CD4-positive, alpha-beta memory T cell (primary cell): Measurements from ENCODE around the gene ASCC3. TPM values are rescaled to one million over a fixed set of nuclear protein-coding genes. Genes with fewer than 3 reads are reported as not detected.

Experiments
- CTCF ChIA-PET: fragments of 350-600 bp; sonication (Branson Sonifier 250); formaldehyde crosslinking; loops from one replicate; lab custom pipeline; 2021; ENCODE audit warnings: inconsistent platforms; ENCODE audit not compliant: partially characterized antibody; lab: Charles Lee
- POLR2A ChIA-PET: fragments of 350-600 bp; sonication (Branson Sonifier 250); formaldehyde crosslinking; loops from one replicate; lab custom pipeline; 2021; ENCODE audit not compliant: partially characterized antibody; lab: Charles Lee
- DNase-seq, 5 donors: peaks; one replicate each; pipeline versions ENCODE4 v3.0.0 to v3.0.0-alpha.2; 2020 to 2022; ENCODE audit warnings: mixed read lengths in 1 of 5
- H3K27ac ChIP-seq: one replicate; pipeline ENCODE4 v1.7.0; 2013; ENCODE audit warnings: low read depth, low read length
- H3K27me3 ChIP-seq: 2 replicates; pipeline ENCODE4 v1.7.0; 2013; ENCODE audit warnings: mild to moderate bottlenecking, low read length, moderate library complexity; ENCODE audit not compliant: insufficient read depth
- H3K36me3 ChIP-seq: 2 replicates; pipeline ENCODE4 v1.7.0; 2013; ENCODE audit warnings: mild to moderate bottlenecking, low read length, moderate library complexity; ENCODE audit not compliant: insufficient read depth
- H3K4me1 ChIP-seq: 2 replicates; pipeline ENCODE4 v1.7.0; 2013; ENCODE audit warnings: mild to moderate bottlenecking, low read length, moderate library complexity; ENCODE audit not compliant: insufficient read depth
- H3K4me3 ChIP-seq, 2 donors: one replicate each; pipeline ENCODE4 v1.7.0; 2013; ENCODE audit warnings: low read length in 2 of 2, mild to moderate bottlenecking in 1 of 2
- H3K9me3 ChIP-seq, 2 donors: one replicate each; pipeline ENCODE4 v1.7.0; 2013; ENCODE audit warnings: low read length in 2 of 2, control low read depth in 1 of 2; ENCODE audit not compliant: control insufficient read depth in 1 of 2
- H3K27ac Mint-ChIP-seq, 7 donors: one replicate each; pipeline ENCODE4 v1.8.0; 2020 to 2021; ENCODE audit warnings: mixed read lengths in 7 of 7, mild to moderate bottlenecking in 6 of 7, inconsistent platforms in 3 of 7, moderate library complexity in 3 of 7
- H3K27me3 Mint-ChIP-seq, 2 donors: one replicate each; pipeline ENCODE4 v1.8.0; 2020 to 2021; ENCODE audit warnings: mixed read lengths in 2 of 2
- H3K36me3 Mint-ChIP-seq, 2 donors: one replicate each; pipeline ENCODE4 v1.8.0; 2020 to 2021; ENCODE audit warnings: mixed read lengths in 2 of 2, inconsistent platforms in 1 of 2, mild to moderate bottlenecking in 1 of 2
- H3K4me1 Mint-ChIP-seq, 4 donors: one replicate each; pipeline ENCODE4 v1.8.0; 2020 to 2021; ENCODE audit warnings: mixed read lengths in 4 of 4, mild to moderate bottlenecking in 1 of 4
- H3K4me3 Mint-ChIP-seq, 8 donors: one replicate each; pipeline ENCODE4 v1.8.0; 2020 to 2021; ENCODE audit warnings: mixed read lengths in 8 of 8, mild to moderate bottlenecking in 7 of 8, moderate library complexity in 6 of 8, inconsistent platforms in 3 of 8
- H3K9me3 Mint-ChIP-seq, 8 donors: one replicate each; pipeline ENCODE4 v1.8.0; 2020 to 2021; ENCODE audit warnings: mixed read lengths in 8 of 8, mild to moderate bottlenecking in 5 of 8, inconsistent platforms in 3 of 8, moderate library complexity in 1 of 8
- intact Hi-C: fragments of 100-400 bp; cut with micrococcal nuclease; formaldehyde crosslinking; loops from one replicate; pipeline ENCODE4 v1.15.1; 2023
- polyA plus RNA-seq, 2 donors: library from polyadenylated mRNA; unstranded; fragments of 300-500 nt; fragmentation: Illumina TruSeq; gene quantifications; one replicate each; pipeline ENCODE4 v1.2.3, GENCODE V29; 2021
- total RNA-seq, 2 experiments: library from RNA; stranded (reverse); gene quantifications; one replicate each; pipeline ENCODE4 v1.2.3, GENCODE V29; 2021

Gene ASCC3
- total and polyA plus RNA-seq, 4 experiments from 2014 or later: 13.0 to 57.9 (median 43.1) TPM

- Histone ChIP-seq H3K36me3 (peaks cover 7% of the 10 kb centered on the region), H3K27me3 (no peaks in the 10 kb centered on the region), H3K4me3 (no peak overlapping the region), H3K27ac (no peak overlapping the region), H3K4me1 (no peaks in the 10 kb centered on the region), H3K9me3 (no peaks in the 10 kb centered on the region)
- peaks cover 11 to 41% (median 24%) of the 10 kb centered on the region in 4 donors for H3K4me1 Mint-ChIP-seq
- H3K4me3 Mint-ChIP-seq: no peak overlapping the region
- H3K27me3 Mint-ChIP-seq: no peaks in the 10 kb centered on the region
- POLR2A ChIA-PET: interaction anchor here (0.6 to 0.7 kb wide), 2 partner anchors 10 to 11 kb away, joined by 4 to 6 read pairs; no protein-coding TSS in a partner anchor
- no peak overlapping the region for H3K27ac Mint-ChIP-seq
- no peaks in the 10 kb centered on the region for H3K9me3 Mint-ChIP-seq
- H3K36me3 Mint-ChIP-seq: peaks cover 18 to 32% of the 10 kb centered on the region in 2 donors
- CTCF ChIA-PET: no interaction called here
- no peak for DNase-seq
- intact Hi-C loops: no loop called here
Observed at GRCh38 chr6:100809346-100809745, 71.8 kb downstream of the ASCC3 start.

GRCh38 chr6:100808638-100809275 lies 72.4 kb downstream of the ASCC3 start:
- ChIA-PET CTCF (no interaction called here), POLR2A (interaction anchor here (0.6 to 0.7 kb wide), 2 partner anchors 10 to 12 kb away, joined by 4 to 6 read pairs; no protein-coding TSS in a partner anchor)
- Mint-ChIP-seq H3K9me3 (no peaks in the 10 kb centered on the region), H3K36me3 (peaks cover 19 to 32% of the 10 kb centered on the region in 2 donors), H3K4me1 (peaks cover 11 to 40% (median 19%) of the 10 kb centered on the region in 4 donors), H3K27me3 (no peaks in the 10 kb centered on the region), H3K4me3 (no peak overlapping the region), H3K27ac (no peak overlapping the region)
- no peaks in the 10 kb centered on the region for H3K9me3 ChIP-seq
- H3K27me3 ChIP-seq: no peaks in the 10 kb centered on the region
- no peaks in the 10 kb centered on the region for H3K4me1 ChIP-seq
- H3K4me3 ChIP-seq: no peak overlapping the region
- peaks cover 7% of the 10 kb centered on the region for H3K36me3 ChIP-seq
- intact Hi-C loops: no loop called here
- no peak overlapping the region for H3K27ac ChIP-seq
- DNase-seq: no peak

GRCh38 chr6:100806296-100806695 lies 74.8 kb downstream of the ASCC3 start:
- H3K4me1 ChIP-seq: no peaks in the 10 kb centered on the region
- Mint-ChIP-seq H3K27me3 (no peaks in the 10 kb centered on the region), H3K9me3 (no peaks in the 10 kb centered on the region), H3K4me1 (peaks cover 10 to 29% (median 13%) of the 10 kb centered on the region in 4 donors), H3K27ac (no peak overlapping the region), H3K36me3 (peaks cover 20 to 22% of the 10 kb centered on the region in 2 donors), H3K4me3 (no peak overlapping the region)
- peaks cover 7% of the 10 kb centered on the region for H3K36me3 ChIP-seq
- intact Hi-C loops: no loop called here
- CTCF ChIA-PET: no interaction called here
- no peak overlapping the region for H3K4me3 ChIP-seq
- no peak overlapping the region for H3K27ac ChIP-seq
- POLR2A ChIA-PET: no interaction called here
- no peak for DNase-seq
- no peaks in the 10 kb centered on the region for H3K27me3 ChIP-seq
- H3K9me3 ChIP-seq: no peaks in the 10 kb centered on the region

GRCh38 chr6:100803264-100804045 lies 77.7 kb downstream of the ASCC3 start:
- Histone ChIP-seq H3K27me3 (no peaks in the 10 kb centered on the region), H3K27ac (no peak overlapping the region), H3K9me3 (no peaks in the 10 kb centered on the region), H3K4me1 (no peaks in the 10 kb centered on the region), H3K4me3 (no peak overlapping the region), H3K36me3 (peaks cover 7% of the 10 kb centered on the region)
- no peak for DNase-seq
- no peaks in the 10 kb centered on the region for H3K27me3 Mint-ChIP-seq
- peaks cover 0 to 22% (median 3%) of the 10 kb centered on the region in 4 donors for H3K4me1 Mint-ChIP-seq
- intact Hi-C loops: no loop called here
- ChIA-PET CTCF (no interaction called here), POLR2A (no interaction called here)
- peaks cover 34 to 43% of the 10 kb centered on the region in 2 donors for H3K36me3 Mint-ChIP-seq
- H3K4me3 Mint-ChIP-seq: no peak overlapping the region
- H3K9me3 Mint-ChIP-seq: no peaks in the 10 kb centered on the region
- no peak overlapping the region for H3K27ac Mint-ChIP-seq

GRCh38 chr6:100801036-100801435 lies 80.1 kb downstream of the ASCC3 start:
- no peak overlapping the region for H3K4me3 Mint-ChIP-seq
- POLR2A ChIA-PET: no interaction called here
- intact Hi-C loops: no loop called here

GRCh38 chr6:100796049-100796823 lies 84.9 kb downstream of the ASCC3 start:
- intact Hi-C loops: no loop called here
- Histone ChIP-seq H3K4me3 (no peak overlapping the region), H3K4me1 (no peaks in the 10 kb centered on the region), H3K36me3 (no peaks in the 10 kb centered on the region), H3K9me3 (no peaks in the 10 kb centered on the region), H3K27ac (no peak overlapping the region), H3K27me3 (no peaks in the 10 kb centered on the region)
- peaks cover 0 to 9% (median 5%) of the 10 kb centered on the region in 4 donors for H3K4me1 Mint-ChIP-seq
- H3K27me3 Mint-ChIP-seq: no peaks in the 10 kb centered on the region
- peaks cover 47 to 49% of the 10 kb centered on the region in 2 donors for H3K36me3 Mint-ChIP-seq
- no peak overlapping the region for H3K27ac Mint-ChIP-seq
- no peak overlapping the region for H3K4me3 Mint-ChIP-seq
- CTCF ChIA-PET: no interaction called here
- no peaks in the 10 kb centered on the region for H3K9me3 Mint-ChIP-seq
- no peak for DNase-seq
- POLR2A ChIA-PET: no interaction called here

More at GRCh38 chr6:100801036-100801435, 80.1 kb downstream of the ASCC3 start:
- Mint-ChIP-seq H3K27me3 (no peaks in the 10 kb centered on the region), H3K36me3 (peaks cover 49 to 51% of the 10 kb centered on the region in 2 donors), H3K27ac (peak overlapping the region in 1 of 7 donors; percentile 16), H3K9me3 (no peaks in the 10 kb centered on the region), H3K4me1 (peaks cover 0 to 17% (median 3%) of the 10 kb centered on the region in 4 donors)
- CTCF ChIA-PET: no interaction called here
- H3K27me3 ChIP-seq: no peaks in the 10 kb centered on the region
- no peak overlapping the region for H3K4me3 ChIP-seq
- peaks cover 7% of the 10 kb centered on the region for H3K36me3 ChIP-seq
- DNase-seq: no peak
- H3K4me1 ChIP-seq: no peaks in the 10 kb centered on the region
- no peaks in the 10 kb centered on the region for H3K9me3 ChIP-seq
- H3K27ac ChIP-seq: no peak overlapping the region

DNA sequence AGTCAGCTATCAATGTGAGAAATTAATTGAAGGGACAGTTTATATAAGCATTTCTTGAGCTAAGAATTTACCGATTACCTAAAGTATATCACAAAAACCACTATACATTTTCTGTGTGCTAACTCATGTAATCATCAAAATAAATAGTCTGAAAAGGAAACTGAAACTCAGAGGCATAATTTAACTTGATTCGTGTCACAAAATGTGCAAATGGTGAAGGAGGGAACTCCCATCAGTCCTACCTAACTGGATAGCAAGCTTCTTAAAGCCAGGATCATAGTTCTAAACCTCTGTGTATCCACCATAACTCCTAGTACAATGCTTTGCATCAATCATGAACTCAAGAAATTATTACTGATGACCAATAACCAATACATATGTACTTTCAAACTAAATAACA lies 91.0 kb downstream of the ASCC3 start:
- ChIA-PET POLR2A (no interaction called here), CTCF (no interaction called here)
- Mint-ChIP-seq H3K27ac (no peak overlapping the region), H3K36me3 (peaks cover 31 to 39% of the 10 kb centered on the region in 2 donors), H3K27me3 (no peaks in the 10 kb centered on the region), H3K4me3 (no peak overlapping the region), H3K4me1 (peaks cover 0 to 13% (median 8%) of the 10 kb centered on the region in 4 donors), H3K9me3 (no peaks in the 10 kb centered on the region)
- no peaks in the 10 kb centered on the region for H3K4me1 ChIP-seq
- no peak for DNase-seq
- H3K9me3 ChIP-seq: no peaks in the 10 kb centered on the region
- H3K4me3 ChIP-seq: no peak overlapping the region
- H3K36me3 ChIP-seq: no peaks in the 10 kb centered on the region
- intact Hi-C loops: no loop called here
- H3K27ac ChIP-seq: no peak overlapping the region
- no peaks in the 10 kb centered on the region for H3K27me3 ChIP-seq
